HPDE6-E6E7 (cell line): Measurements from ENCODE around the gene MTX3.

Source experiments
- DNase-seq: peaks from one replicate; pipeline ENCODE4 v3.0.0; 2011; ENCODE audit warnings: missing footprints; ENCODE audit errors: extremely low spot score

MTX3 gene

DNA sequence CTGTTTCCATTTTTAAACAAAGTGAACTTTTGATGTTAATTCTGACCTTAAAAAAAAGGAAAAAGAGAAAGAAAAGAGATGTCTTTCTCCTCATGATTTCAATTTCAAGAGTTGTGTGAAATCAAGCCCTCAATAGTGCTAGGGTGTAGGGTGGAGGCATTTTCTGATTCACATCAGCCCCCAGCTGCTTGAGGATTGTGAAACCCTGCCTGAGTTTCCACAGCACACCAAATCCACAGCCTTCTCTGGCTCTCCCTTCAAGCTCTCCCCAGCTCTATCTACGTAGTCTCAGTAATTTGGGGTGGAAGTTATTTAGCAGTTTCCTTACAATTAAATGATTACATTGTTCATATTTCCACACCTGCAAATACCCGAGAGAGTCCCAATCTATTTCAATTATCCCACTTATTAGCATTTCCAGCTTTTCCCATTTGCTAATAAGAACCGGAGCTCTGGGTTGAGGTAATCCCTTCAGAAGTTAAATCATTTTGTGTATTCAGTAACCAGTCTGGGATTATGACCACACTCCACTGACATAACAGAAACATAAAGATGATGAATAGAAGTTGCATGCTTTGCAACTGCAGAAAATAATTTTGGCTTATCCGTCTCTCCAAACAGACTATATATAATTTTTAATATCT lies 54.9 kb downstream of the MTX3 start:
- DNase-seq: no peak

DNA sequence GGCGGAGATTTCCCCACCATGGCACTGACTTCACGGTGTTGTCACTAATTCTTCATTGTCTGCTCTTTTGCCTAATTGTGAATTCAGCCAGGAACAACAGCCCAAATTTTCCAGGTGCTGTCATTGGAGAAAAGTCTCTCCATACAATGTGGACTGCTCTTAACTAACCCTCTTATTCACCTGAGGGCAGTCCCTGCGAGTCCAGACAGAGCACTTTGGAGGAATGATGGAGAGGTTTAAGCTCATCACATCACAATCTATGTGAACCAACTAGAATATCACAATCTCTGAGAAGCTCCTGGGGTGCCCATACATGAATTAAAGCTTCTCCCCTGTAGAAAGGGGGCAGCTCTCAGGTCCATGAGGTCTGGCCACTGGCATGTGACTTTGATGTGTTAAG lies 56.4 kb downstream of the MTX3 start:
- no peak for DNase-seq

DNA sequence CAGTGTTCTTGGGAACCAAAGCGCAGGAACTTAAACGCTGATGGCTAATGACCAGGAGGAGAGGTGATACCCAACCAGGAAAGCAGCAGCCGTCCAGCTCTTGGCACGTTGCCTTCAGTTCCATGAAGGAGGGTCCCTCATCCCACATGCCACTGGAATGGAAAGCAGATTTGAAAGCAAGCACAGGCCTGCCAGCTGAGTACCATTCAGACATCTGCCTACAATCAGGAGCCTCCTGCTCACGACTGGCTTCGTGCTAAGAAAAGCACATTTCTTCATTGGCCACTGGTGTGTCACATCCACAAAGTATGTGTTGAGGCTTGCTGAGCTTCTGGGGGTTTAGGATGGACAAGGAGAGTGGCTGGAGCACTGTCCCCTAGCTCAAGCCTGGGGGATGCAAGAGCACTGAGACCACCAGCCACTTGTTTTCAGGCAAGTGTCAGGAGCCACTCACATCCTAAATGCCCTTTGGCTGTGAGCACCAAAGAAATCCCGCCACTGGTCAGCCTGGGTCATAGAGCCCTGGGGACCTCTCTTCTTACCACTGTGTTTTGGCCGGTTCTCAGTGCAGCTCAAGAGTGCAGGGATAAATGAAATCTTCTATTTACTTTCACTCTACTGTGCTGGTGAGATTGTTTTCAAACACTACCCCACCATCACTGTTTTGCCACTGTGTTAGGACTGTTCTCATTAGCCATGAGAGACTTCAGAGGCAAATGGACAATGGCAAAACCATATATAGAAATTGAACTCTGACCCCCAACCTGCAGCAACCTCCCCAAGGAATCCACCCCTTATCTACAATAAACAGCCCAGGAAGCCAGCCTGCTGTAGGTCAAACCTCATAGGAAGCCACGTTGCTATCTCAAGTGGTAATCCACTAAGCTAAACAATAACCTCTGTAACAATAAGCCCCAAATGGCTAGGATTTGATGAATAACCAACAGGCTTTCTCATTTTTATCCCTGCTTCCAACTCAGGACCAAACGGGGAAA lies 58.3 kb downstream of the MTX3 start:
- no peak for DNase-seq

DNA sequence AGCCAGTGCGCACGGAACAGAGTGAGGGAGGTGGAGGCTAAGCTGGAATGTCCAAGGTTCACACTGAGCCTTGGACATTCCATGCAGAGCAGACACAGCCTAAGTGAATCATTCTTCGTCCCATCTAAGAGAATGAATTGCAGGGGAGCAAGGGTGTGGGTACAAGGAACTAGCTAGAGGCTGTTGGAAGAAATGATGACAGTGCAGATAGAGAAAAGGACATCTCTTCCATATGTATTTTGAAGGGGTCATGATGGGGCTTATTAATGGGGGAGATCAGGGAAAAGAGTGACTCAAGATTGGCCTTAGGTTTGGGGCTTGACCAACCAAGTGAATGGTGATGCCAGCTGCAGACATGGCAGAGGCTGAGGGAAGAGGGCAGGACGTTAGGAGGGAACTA lies 59.2 kb downstream of the MTX3 start:
- DNase-seq: no peak

DNA sequence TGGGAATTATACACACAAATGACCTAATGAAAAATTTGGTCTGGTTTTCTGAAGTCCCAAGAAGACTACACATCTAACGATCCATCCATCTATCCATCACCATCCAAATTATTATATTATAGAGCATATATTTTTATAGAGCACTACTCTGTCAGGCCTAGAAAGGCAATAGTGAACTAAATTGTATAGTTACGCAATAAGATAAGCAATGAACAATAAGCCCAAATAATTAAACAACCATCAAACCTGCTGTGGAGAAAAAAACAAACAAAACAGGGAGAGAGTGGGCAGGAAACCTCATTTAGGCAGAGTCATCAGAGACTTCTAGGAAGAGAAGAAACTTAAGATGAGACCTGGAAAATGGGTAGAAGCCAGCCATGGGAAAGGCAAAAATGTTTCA lies 59.7 kb downstream of the MTX3 start:
- DNase-seq: no peak

DNA sequence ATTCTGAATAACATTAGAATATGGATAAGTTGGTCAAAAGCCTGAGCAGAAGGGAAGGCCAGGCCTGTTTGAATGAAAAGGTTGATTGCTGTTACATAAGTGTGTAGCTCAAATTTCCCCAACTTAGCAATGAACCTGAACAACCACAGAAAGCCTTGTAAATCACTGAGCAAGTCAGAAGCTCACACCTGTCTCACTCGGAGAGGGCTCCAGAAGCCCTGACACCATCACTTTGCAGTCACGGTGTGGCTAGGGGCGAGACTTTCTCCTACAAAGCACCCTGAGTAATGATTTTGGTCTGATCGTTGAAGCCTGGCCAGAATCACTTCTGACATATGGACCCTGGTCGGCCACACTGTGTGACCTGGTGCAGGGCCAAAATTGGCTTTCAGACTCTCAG lies 62.0 kb downstream of the MTX3 start:
- DNase-seq: no peak
